ENCODE measurements around the gene PDLIM5.
"Not testable (repeated sequence)": the region's sequence is repeated elsewhere in the genome, so short reads cannot be mapped to it uniquely, and the experiment has no call there.

Gene PDLIM5, protein sequence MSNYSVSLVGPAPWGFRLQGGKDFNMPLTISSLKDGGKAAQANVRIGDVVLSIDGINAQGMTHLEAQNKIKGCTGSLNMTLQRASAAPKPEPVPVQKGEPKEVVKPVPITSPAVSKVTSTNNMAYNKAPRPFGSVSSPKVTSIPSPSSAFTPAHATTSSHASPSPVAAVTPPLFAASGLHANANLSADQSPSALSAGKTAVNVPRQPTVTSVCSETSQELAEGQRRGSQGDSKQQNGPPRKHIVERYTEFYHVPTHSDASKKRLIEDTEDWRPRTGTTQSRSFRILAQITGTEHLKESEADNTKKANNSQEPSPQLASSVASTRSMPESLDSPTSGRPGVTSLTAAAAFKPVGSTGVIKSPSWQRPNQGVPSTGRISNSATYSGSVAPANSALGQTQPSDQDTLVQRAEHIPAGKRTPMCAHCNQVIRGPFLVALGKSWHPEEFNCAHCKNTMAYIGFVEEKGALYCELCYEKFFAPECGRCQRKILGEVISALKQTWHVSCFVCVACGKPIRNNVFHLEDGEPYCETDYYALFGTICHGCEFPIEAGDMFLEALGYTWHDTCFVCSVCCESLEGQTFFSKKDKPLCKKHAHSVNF

GRCh38 chr4:94451695-94452475 lies at the start of gene PDLIM5:
Gene PDLIM5, plus strand, starts transcription at chr4:94451942. Its CDS starts 3,347 bp downstream, at chr4:94455289.
- no peak for TF ChIP-seq CTCF (IDR thresholded peaks at IDR 0.05; ENCODE audit: low read depth, low read length)
- peak within 1 kb of the TSS; percentile 90 for H3K4me3 ChIP-seq (ENCODE audit: low read depth, low read length)

DNA sequence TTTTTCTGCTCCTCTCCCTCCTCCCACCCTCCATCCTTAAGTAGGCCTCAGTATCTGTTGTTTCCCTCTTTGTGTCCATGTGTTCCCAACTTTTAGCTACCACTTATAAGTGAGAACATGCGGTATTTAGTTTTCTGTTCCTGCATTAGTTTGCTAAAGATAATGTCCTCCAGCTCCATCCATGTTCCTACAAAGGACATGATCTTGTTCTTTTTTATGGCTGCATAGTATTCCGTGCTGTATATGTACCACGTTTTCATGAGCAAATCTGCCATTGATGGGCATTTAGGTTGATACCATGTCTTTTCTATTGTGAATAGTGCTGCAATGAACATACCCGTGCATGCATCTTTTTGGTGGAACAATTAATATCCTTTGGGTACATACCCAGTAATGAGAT lies 49.3 kb upstream of the PDLIM5 start:
- H3K4me3 ChIP-seq (ENCODE audit: low read depth, low read length), result not testable (repeated sequence)

GRCh38 chr4:94403751-94404150 lies 48.0 kb upstream of the PDLIM5 start:
- TF ChIP-seq CTCF (IDR thresholded peaks at IDR 0.05; ENCODE audit: low read depth, low read length), result no peak

DNA sequence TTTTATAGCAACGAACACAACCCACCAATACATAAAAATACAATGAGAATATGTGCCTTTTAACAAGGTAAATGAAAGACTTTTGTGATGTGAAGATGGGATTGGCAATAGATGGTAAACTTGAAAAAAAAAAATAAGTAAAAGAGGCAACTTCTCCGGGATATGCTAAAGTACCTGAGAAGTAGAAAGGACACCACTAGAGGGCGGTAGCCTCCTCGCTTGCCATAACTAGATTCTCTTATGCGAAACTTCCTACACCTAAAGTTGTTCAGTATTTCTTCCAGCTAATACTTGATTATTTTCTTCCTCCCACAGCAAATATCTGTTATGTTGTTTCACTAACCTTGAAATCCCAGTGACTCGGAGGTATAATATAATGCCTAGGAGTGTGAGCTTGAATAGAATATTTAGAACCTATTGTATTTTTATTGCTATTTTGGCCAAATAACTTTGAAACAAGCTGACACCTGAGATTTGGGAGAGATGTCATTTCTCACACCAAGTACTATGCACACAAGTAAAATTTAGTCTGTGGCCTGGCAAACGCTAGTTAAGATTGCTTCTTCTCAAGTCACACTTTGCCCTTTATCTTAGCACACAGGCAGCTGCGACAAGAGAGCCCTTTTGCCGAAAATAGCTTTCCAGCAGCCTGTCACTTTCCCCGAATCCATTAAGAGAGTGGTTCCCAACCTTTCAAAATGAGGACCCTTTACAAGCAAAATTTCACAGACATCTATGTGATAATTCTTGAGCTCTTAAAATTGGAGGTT lies 44.9 kb upstream of the PDLIM5 start:
- no peak overlapping the region for H3K4me3 ChIP-seq (ENCODE audit: low read depth, low read length)
- TF ChIP-seq CTCF (IDR thresholded peaks at IDR 0.05; ENCODE audit: low read depth, low read length), result peak; percentile 73

More at GRCh38 chr4:94403751-94404150, 48.0 kb upstream of the PDLIM5 start:
- no peak overlapping the region for H3K4me3 ChIP-seq (ENCODE audit: low read depth, low read length)

DNA sequence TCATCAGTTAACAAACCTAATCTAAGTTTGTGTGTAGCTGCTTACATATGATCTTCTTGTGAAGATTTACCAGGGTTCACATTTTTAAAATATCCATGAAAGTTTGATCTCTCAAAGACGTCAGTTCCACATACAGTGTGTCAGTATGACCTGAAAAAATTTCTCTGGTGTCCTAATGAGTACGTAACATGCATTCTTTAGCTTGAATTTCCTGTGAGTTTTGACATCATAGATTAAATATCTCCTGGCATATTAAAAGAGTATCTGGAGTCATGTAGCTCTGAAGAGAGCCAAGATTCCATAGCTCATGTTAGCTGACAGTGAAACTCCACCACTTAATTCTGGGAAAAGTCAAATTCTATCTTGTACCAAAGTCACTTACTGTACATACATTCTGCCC lies 43.9 kb upstream of the PDLIM5 start:
- H3K4me3 ChIP-seq (ENCODE audit: low read depth, low read length), result no peak overlapping the region
- no peak for TF ChIP-seq CTCF (IDR thresholded peaks at IDR 0.05; ENCODE audit: low read depth, low read length)

GRCh38 chr4:94408549-94409374 lies 43.0 kb upstream of the PDLIM5 start:
- no peak for TF ChIP-seq CTCF (IDR thresholded peaks at IDR 0.05; ENCODE audit: low read depth, low read length)
- H3K4me3 ChIP-seq (ENCODE audit: low read depth, low read length), result no peak overlapping the region

- TF ChIP-seq CTCF (IDR thresholded peaks at IDR 0.05; ENCODE audit: low read depth, low read length), result no peak
- H3K4me3 ChIP-seq (ENCODE audit: low read depth, low read length), result no peak overlapping the region
Observed at GRCh38 chr4:94409375-94409679, 42.4 kb upstream of the PDLIM5 start.

Measured in WI38 (cell line).